IgD-negative memory B cell (primary cell): Measurements from ENCODE around the gene LACC1. TPM values are rescaled to one million over a fixed set of nuclear protein-coding genes. Genes with fewer than 3 reads are reported as not detected.

Experiments used
- polyA plus RNA-seq: library from polyadenylated mRNA; unstranded; fragments of 300-500 nt; fragmentation: Illumina TruSeq; gene quantifications from one replicate; pipeline ENCODE4 v1.2.3, GENCODE V29; 2021

LACC1 gene
- polyA plus RNA-seq, 1 donor from 2014 or later: 2.0 TPM

Other genes starting within 250 kb of the LACC1 start
- gene ENOX1, start 92.9 kb upstream of the LACC1 start, polyA plus RNA-seq: not detected
- 6.8 TPM for gene CCDC122, start 164 bp upstream of the LACC1 start, polyA plus RNA-seq